ENCODE measurements around the gene TMIGD1. TPM values are rescaled to one million over a fixed set of nuclear protein-coding genes. Genes with fewer than 3 reads are reported as not detected.

The TMIGD1 gene, protein sequence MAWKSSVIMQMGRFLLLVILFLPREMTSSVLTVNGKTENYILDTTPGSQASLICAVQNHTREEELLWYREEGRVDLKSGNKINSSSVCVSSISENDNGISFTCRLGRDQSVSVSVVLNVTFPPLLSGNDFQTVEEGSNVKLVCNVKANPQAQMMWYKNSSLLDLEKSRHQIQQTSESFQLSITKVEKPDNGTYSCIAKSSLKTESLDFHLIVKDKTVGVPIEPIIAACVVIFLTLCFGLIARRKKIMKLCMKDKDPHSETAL
- total RNA-seq = not detected in 2 replicates

DNA sequence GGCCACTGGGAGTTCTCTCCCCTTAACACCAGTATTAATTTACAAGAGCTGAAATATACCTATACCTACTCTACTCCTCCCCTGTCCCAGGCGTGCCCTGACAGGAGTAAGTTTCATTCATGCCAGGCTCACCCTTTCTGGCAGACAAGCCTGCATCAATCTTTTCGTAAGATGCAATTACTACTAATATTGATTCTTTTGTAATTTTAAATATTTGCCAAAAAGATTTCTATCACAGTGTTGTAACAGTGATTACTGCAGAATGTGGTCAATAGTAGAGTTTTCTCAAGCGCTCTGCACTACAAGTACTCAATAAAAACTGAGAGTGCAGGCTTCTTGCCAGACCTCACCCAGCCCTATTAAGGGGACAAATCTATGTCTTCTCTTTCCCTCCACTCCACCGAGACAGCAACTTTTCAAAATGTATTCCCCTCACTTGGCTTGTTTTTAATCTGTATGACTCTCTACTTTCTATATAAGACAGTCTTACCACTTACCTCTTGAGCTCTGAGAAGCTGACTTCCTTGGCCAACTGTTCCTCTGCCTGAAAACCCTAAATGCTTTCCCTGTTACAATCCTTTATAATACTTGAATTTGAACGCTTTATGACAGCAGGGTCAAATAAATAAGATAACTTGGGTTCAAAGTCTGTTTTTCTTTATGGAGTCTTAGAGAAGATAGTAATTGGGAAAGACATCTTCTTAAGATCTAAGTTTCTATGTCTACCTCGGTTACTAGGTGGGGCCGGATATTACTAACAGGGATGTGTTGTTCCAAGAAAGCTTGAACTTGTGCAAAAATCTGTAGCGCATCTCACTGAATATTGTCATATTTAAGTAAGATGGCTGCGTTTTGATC, at the start of gene TMIGD1:
TSS of gene TMIGD1 (minus strand) at position 555 of the 858 bp plus-strand sequence. CDS start 1,924 bp downstream, outside the sequence.
- intact Hi-C loops (cut with micrococcal nuclease) = no loop called here

GRCh38 chr17:30382345-30382744, 48.5 kb upstream of the TMIGD1 start:
- intact Hi-C loops (cut with micrococcal nuclease) = no loop called here

GRCh38 chr17:30381340-30381659, 47.4 kb upstream of the TMIGD1 start:
- intact Hi-C loops (cut with micrococcal nuclease) = no loop called here

DNA sequence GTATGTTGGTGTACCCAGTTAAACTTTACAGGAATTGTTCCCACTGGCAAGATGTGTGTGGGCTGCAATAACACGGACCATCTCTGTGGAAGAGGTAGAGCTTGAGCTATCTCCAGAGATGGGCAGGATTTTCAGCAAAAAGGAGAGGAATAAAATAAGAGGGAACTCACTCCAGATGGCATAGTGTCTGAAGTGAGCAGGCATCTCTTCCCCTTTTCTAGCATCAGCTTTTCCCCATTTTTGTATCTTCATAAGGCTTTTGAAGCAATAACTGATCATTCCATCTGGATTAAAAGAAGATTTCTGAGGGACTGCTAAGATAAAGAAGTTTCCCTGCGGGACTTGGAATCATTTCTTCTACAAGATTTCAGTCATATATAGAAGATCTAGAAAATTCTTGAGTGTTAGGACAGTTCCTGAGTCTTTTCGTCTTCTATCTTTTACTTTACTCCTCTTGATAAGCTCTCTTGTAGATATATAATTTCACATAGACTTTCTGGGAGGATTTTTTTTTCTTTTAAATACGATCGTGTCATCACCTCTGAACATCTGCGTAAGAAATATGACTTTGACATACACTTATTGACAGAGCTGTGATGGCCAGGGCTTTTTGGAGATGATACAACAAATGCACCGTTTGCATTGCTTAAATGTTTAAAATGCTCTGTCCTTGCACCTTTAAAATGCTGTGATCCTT, 46.9 kb upstream of the TMIGD1 start:
- intact Hi-C loops (cut with micrococcal nuclease) = no loop called here

DNA sequence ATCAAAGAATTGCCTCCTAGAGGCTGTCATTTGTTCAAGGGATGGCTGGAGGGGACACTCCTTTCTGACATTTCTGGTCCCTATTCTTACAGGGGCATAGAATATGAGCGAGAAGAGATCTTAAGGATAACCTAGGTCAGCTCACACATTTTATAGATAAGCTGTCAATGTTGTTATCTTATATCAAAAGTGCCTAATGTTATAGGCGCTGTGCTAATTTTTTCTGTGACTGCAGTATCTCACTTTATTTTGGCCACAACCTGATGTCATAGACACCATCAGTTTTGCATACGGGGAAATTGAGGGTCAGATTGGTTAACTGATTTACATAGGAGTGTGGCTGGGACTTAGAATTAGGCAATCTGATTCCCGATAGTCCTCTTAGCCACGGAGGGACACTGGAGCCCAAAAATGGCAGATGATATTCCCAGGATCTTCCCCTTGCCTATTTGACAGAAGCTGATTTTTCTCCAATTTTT, 46.1 kb upstream of the TMIGD1 start:
- intact Hi-C loops (cut with micrococcal nuclease) = loop anchor here (2.0 to 10.0 kb wide), 4 partner anchors 263 to 937 kb away; partner anchors contain the start of genes CRLF3 and NSRP1

- intact Hi-C loops (cut with micrococcal nuclease) = loop anchor here (2.0 to 10.0 kb wide), 4 partner anchors 263 to 938 kb away; partner anchors contain the start of genes CRLF3 and NSRP1
Measured at GRCh38 chr17:30379303-30379902, 45.5 kb upstream of the TMIGD1 start.

DNA sequence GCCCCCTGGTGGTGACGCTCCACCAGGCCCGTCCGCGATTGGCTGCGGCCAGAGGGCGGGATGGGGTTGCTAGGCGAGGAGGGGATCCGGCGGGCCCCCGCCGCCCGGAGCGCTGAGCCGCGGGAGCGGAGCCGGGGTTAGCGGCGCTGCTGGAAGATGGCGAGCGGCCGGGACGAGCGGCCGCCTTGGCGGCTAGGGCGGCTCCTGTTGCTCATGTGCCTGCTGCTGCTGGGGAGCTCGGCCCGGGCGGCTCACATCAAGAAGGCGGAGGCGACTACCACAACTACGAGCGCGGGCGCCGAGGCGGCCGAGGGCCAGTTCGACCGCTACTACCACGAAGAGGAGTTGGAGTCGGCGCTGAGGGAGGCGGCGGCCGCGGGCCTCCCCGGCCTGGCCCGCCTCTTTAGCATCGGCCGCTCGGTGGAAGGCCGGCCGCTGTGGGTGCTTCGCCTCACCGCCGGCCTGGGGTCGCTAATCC, 45.0 kb upstream of the TMIGD1 start, which contains the start of gene CPD:
TSS of gene CPD (plus strand) at position 103 of the 478 bp plus-strand sequence. CDS start at position 157, 54 bp downstream.
- intact Hi-C loops (cut with micrococcal nuclease) = loop anchor here (1.0 to 10.0 kb wide), 8 partner anchors 16 to 938 kb away; partner anchors contain the start of genes BLMH, CRLF3, GOSR1 and NSRP1

GRCh38 chr17:30378241-30378824, 44.5 kb upstream of the TMIGD1 start:
- intact Hi-C loops (cut with micrococcal nuclease) = loop anchor here (1.0 to 10.0 kb wide), 8 partner anchors 15 to 939 kb away; partner anchors contain the start of genes BLMH, CRLF3, GOSR1 and NSRP1

GRCh38 chr17:30377574-30378240, 43.9 kb upstream of the TMIGD1 start:
- intact Hi-C loops (cut with micrococcal nuclease) = loop anchor here (1.0 to 10.0 kb wide), 8 partner anchors 14 to 940 kb away; partner anchors contain the start of genes BLMH, CRLF3, GOSR1 and NSRP1

DNA sequence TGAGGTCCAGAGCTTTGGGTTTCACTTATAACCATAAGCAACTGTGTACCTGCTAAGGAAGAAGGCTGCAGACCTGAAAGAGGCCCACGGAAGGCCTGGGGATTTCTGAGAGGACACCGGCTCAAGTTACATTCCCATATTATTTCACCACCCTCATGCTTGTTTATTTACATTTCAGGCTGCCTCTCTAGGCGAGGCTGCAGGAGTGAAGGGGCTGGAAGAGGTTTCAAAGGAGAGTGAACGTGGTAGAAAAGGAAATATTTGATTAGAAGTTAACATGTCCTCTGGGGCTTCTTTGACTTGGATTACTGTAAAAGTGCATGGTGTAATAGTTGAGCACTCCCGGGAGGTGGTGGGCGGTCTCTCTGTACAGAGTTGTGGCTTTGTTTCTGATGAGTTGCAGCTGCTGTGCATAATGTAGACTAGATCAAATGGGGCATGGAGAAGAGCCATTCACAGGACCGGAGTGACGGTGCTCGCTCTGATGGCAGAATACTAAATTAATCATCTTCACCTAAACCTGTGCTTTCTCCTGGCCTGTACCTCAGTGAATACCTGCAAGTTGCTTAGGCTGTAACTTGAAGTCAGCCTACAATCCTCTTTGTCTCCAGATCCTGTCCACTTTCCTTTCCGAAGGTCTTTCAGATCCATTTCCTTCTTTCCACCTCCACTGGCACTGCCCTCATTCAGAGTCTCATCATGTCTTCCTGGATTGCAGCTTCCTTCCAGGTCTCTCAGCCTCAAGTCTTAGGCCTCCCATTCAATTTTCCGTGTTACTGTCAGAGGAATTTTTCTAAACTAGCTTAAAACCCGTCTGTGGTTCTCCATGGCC, 43.0 kb upstream of the TMIGD1 start:
- intact Hi-C loops (cut with micrococcal nuclease) = loop anchor here (5.0 to 10.0 kb wide), 2 partner anchors 338 to 940 kb away; no protein-coding TSS in a partner anchor

DNA sequence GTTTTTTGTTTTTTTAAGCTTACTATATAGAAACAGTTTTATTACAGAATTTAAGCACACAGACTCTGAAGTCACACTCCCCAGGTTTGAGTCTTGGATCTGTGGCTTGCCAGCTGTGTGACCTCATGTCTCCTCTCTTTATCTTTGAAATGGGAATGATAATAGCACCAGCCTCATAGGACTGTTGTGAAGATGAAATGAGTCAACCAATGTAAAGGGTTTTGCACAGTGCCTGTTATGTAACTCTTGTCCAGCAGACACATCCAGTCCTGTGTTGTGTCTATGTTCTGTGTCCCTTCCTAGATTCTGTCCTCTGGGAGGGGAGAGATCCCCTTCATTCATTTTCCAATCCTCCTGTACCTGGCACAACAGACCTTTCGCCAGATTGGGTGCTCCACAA, 41.8 kb upstream of the TMIGD1 start:
- intact Hi-C loops (cut with micrococcal nuclease) = loop anchor here (5.0 to 10.0 kb wide), 2 partner anchors 339 to 942 kb away; no protein-coding TSS in a partner anchor

GRCh38 chr17:30372755-30373154, 38.9 kb upstream of the TMIGD1 start:
- intact Hi-C loops (cut with micrococcal nuclease) = loop anchor here (1.0 to 10.0 kb wide), 2 partner anchors 8 to 342 kb away; no protein-coding TSS in a partner anchor

GRCh38 chr17:30369995-30370394, 36.1 kb upstream of the TMIGD1 start:
- intact Hi-C loops (cut with micrococcal nuclease) = loop anchor here (10.0 kb wide), 1 partner anchor 345 kb away; no protein-coding TSS in a partner anchor

DNA sequence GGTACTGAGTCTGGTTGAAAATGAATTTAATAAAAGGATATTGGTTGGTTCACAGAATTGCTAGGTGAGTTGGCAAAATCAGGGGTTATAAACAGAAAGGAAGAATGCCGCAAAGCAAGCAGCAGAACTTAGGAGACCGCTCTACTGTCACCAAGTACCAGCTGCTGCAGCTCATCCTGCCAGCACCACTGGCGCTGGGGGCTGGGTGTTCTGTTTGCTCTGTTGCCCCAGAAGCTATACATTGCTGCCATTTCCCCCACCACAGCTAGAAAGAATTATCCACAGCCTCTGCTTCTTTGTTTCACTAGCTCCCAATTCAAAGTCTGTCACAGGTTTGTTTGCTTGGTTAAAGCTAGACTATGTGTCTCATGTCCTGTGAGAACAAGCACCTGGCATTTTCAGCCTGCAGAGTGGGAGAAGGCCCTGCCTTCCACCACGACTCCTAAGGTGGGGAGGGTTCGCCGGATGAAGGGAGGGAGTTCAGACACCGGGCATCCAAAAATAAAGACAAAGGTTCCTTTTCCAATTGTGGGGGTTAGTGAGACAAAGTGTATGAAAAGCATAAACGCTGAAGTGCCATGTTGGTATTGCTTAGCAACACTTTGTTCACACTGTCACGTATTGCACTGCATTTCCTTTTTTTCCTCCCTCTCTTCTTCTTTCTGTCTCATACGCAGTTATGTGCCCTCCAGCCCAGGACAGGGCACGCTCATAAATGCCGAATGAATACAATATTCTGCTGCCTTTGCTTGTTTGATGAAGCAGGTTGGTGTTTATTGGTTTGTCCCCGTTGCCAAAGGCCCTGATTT, 35.3 kb upstream of the TMIGD1 start:
- intact Hi-C loops (cut with micrococcal nuclease) = no loop called here

GRCh38 chr17:30366536-30366935, 32.7 kb upstream of the TMIGD1 start:
- intact Hi-C loops (cut with micrococcal nuclease) = no loop called here

DNA sequence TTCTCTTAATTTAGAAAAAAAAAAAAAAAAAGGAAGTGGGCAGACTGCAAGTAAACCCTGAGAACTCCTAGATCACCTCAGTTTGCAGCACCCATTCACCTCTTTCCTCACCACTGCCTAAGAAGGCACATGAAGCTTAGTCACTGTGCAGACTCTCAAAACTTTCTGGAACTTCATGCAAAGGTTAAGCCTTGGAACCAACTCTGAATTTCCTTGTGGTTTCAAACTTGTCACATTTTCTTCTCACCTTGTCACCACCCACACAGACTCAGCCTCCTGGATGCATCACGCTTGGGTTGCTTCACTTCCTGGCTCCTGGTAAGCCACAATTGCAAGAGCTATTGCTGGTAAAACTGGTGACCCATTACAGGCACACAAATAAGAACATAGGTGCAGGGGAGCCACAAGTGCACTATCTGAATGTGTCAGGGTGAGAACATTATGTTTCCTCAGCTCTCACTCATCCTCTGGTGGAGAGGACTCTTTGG, 29.9 kb upstream of the TMIGD1 start:
- intact Hi-C loops (cut with micrococcal nuclease) = loop anchor here (1.0 to 2.0 kb wide), 6 partner anchors 9 to 114 kb away; partner anchors contain the start of genes BLMH, CPD and GOSR1

- intact Hi-C loops (cut with micrococcal nuclease) = no loop called here
Measured at GRCh38 chr17:30361766-30362279, 28.0 kb upstream of the TMIGD1 start.

All from T-helper 1 cell treated with Interleukin-12 subunit alpha and Interleukin-12 subunit beta and Interleukin-4 antibody, amounts not matched to agents 30 ng/mL and 1 ng/mL, for 36 hours (primary cell).